Measurements from ENCODE around the gene IFI16.
"Not testable (repeated sequence)": the region's sequence is repeated elsewhere in the genome, so short reads cannot be mapped to it uniquely, and the experiment has no call there.

The IFI16 gene

DNA sequence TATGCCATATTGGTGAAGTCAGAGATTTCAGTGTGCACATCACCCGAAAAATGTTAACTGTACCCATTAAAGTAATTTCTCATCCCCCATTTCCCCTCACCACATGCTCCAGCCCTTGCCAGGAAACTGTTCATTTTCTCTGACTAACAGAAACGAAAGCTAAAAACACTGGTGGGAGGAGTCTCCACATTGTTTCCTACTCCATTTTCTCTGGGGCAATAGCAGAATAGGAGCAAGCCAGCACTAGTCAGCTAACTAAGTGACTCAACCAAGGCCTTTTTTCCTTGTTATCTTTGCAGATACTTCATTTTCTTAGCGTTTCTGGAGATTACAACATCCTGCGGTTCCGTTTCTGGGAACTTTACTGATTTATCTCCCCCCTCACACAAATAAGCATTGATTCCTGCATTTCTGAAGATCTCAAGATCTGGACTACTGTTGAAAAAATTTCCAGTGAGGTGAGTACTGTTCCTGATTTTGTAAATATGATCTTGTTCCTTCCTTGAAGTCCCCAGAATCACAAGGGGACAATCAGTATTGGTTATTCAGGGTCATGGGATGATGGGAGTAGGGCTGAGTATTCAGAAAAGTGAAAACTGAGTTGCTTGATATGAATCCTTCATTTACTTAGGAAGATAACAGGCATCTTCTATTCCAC is at the start of gene IFI16:
Gene IFI16, plus strand, starts transcription at position 204 of the 658 bp plus-strand sequence. CDS start 4,774 bp downstream, outside the sequence.
- DNase-seq, result no peak

DNA sequence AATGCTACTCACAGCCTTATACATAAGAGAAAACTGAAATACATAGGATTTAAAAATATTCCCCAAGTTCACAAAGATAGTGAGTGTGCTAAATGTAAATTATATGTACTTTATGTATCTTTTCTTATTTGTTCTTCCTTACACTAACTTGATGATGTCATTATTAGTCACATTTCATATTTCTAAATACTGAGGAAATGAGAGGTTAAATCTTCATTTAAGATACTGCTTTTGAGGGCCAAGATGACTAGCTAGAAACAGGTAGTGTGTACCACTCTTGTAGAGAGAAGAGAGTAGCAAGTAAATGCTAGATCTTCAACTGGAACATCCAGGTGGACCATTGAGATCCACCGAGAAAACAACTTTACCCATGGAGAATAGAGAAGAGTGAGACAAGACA is 48.5 kb upstream of the IFI16 start:
- no peak for DNase-seq

DNA sequence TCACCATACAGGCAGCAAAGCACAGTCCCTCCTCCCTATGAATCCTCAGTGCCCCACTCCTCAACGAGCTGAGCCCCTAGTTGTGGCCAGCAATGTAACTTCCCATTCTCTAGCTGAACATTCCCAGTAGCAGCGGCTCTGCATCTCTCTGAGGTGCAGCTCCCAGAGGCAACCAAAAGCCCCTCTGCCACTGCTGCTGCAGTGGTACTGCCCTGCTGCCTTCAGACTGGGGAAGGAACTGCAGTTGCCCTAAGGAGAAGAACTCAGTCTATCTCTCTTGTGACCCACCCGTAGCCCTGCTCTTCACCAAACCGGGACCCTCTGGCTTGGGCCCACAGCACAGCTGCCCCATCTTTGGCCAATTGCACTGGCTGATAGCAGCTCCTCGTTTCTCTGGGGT is 46.7 kb upstream of the IFI16 start:
- DNase-seq, result no peak

DNA sequence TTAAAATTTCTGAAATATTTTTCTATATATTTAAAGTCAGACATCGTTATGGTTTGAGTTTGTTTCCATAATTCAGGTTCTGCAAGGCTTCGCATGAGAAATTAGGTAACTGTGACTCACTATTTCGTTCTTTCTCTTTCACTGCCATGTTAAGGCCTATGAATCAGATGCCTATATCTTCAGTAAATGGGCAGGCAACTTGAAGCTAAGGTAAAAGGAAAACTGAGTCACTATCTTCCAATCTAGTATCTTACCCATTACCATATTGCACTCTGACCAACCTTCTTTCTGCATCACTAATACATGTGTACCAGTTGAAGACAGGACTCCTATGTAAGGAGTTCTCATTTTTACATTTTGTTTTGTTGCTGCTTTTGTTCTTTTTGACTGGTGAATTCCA is 40.5 kb upstream of the IFI16 start:
- DNase-seq, result no peak

DNA sequence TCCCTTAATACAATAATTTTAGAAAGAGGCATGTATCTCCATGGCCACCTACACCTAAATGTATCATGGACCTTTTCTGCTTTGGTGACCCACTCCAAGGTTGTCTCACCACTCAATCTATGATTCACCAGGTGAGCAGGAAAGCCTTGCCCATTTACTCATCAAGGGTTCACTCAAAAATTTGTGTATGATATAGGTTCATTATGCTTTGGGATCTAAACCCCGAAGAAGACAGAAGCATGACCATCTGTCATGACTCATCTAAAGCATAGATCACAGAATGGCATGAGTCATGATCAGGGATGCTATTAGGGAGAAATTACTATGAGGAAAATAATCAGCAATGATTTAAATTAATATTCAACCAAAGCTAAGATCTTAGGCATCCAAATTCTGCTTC is 39.9 kb upstream of the IFI16 start:
- no peak for DNase-seq

DNA sequence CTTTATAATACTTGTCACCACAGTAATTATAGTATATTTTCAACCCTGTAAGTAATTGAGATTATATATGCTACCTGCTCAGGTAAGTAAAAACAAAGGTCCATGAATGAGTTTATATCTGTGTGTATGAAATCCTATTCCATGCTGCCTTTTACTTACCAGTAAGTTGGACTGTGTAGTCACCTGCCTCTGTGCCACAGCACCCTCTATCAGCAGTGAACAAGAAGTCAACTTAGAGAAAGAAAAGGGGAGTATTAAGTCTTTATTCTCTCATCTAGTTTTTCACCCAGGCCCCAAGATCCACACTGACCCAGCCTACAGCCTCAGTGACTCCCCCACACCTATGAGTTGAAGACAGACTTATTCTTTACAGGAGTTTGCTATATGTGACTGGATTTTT is 36.9 kb upstream of the IFI16 start:
- DNase-seq, result no peak

DNA sequence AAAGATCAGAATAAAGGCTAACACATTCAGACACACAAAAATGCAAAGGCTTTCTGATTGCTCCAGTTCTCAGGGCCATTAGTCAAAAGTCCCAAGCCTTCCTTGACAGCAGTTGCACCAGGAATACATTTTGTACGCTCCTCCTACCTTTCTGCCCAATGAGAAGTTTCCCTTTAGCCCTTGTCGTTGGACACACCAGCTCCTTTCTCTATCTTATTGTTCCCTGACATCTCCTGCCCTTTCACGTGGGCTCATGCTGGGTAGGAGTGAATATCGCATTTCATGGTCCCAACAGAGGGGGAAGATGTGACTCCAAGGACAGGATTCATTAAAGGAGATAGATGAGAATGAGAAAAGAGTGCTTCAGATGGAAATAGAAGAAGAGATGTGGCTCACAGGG is 33.5 kb upstream of the IFI16 start:
- no peak for DNase-seq

DNA sequence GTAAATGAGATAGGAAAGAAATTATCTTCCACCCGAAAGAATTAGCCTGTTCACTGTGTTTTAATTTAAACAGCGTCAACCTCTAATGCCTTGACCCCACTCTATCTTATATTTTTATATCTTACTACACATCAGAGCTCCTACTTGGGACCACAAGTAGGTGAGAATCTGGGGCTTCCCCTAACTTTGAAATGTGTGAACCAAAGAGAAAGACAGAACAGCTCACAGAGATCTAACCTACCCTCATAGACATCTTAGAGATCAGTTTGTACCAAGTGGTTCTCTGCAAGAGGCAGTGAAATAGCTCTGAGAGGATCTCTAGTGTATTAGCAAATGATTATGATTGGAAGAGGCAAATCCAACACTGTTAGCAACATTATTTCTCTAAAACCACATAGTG is 31.0 kb upstream of the IFI16 start:
- no peak for DNase-seq

DNA sequence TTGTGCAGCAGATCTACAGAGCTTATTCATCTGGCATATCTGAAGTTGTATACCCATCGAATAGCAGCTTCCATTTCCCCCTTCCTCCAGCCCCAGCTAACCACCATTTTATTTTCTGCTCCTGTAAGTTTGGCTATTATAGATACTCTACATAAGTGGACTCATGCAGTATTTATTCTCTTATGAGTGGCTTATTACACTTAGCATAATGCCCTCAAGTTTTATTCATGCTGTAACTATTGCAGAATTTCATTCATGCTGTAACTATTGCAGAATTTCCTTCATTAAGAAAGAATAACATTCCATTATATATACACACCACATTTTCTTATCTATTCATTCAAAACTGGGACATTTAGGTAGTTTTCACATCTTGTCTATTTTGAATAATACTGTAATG is 30.5 kb upstream of the IFI16 start:
- no peak for DNase-seq

DNA sequence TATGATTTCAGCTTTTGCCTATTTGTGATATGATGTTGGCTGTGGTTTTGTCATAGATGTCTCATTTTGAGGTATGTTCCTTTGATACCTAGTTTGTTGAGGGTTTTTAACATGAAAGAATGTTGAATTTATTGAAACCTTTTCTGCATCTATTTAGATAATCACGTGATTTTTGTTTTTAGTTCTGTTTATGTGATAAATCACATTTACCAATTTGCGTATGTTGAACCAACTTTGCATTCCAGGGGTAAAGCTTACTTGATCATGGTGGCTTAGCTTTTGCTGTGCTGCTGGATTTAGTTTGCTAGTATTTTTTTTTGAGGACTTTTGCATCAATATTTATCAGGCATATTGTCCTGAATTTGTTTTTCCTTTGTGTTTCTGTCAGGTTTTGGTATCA is 26.5 kb upstream of the IFI16 start:
- DNase-seq, result no peak

DNA sequence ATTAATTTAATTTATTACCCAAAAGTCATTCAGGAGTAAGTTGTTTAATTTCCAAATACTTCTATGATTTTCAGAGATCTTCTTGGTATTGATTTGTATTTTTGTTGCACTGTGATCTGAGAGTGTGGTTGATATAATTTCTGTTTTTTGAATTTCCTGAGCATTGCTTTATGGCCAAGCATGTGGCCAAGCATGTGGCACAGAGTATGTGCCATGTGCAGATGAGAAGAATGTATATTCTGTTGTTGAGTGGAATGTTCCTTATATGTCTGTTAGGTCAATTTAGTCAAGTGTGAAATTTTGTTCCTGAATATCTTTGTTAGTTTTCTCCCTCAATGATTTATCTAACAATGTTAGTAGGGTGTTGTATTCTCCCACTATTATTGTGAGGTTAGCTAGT is 25.3 kb upstream of the IFI16 start:
- no peak for DNase-seq

DNA sequence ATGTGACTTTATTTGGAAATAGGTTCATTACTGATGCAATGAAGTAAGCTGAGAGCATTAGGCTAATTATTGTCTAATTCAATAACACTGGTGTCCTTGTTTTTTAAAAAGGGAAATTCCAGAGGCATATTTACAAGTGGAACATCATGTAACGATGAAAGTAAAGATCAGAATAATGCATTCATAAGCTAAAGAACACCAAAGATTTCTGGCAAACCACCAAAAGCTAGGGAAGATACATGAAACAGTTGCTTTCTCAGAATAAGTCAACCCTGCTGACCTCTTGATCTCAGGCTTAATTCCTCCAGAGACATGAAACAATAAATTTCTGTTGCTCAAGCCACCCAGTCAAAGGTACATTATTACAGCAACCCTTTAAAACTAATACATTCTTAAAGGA is 20.3 kb upstream of the IFI16 start:
- DNase-seq, result no peak

DNA sequence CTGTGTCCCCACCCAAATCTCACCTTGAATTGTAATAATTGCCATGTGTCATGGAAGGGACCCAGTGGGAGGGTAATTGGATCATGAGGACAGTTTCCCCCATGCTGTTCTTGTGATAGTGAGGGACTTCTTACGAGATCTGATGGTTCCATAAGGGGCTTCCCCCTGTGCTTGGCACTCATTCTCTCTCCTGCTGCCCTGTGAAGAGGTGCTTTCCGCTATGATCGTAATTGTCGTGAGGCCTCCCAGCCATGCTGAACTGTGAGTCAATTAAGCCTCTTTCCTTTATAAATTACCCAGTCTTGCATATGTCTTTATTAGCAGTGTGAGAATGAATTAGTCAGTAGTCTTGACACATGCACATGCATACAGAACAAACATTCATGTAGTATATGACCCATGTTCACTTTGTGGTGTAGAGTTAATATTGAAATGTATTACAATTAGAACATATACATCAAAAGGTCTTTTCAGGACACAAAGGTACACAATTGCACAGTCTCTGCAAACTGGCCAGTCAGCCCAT is 16.9 kb upstream of the IFI16 start:
- DNase-seq, result no peak

DNA sequence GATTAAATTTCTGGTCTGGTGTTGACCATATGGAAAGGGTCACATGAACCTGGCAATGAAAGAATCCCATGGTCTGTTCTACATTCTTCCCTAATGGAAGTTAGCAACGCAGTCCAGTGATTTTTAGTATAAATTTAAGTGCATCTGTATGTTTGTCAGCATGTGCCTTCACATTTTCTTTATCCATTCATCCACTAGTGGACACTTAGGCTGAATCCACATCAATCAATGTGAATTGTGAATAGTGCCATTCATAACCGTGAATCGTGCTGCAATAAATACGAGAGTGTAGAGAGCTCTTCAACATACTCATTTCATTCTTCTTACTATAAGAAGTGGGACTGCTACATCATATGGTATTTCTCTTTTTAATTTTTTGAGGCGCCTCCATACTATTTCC is 12.7 kb upstream of the IFI16 start:
- DNase-seq, result no peak

DNA sequence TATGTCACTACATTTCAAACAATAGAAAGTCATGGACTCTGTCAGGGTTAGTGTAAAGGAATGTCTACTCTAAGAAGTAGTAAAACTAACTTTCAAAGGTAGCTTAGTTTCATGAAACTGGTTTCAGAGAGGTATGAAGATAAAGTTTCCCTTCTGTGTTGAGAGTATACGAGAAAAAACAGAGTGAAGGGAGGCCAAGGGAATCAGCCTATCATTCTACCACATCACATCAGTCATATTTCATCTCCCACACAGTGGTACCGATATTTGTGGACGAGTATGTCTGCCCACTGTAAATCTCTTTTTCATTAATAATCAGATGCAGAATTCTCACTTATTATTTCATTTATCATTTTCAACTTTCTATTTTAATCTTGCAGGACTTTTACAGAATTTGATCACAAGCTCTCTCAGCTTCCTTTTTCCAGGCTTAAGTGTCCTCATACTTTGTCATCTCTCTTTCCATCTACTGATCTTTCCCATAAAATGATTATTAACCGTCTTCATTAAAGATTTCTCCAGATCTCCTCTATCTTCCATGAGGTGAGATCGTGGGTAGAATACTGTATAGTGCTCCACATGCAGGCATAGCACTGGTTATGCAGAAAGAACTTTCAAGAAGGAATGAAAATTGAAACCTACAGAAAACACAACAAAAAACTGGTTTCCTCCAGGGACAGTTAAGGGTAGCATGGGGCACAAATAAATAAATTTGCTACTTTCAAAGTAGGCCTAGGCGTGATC is 11.5 kb upstream of the IFI16 start:
- no peak for DNase-seq

DNA sequence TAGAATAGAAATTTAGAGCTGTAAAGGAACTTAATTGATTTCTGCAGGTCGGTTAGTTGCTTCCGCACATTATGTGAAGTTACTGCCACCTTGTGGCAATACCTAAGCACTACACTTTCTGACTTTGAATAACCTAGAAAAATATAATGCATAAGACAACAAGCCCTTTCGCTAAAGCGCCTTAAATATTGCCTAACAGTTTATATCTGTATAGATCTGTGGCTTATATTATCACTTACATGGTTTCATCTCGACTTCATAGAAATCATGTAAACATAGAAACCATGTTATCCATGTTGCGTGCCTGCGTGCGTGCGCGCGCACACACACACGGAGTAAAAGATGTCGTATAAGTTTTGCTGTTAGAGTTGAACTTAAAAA is 10.9 kb upstream of the IFI16 start:
- peak; percentile 49 for DNase-seq

DNA sequence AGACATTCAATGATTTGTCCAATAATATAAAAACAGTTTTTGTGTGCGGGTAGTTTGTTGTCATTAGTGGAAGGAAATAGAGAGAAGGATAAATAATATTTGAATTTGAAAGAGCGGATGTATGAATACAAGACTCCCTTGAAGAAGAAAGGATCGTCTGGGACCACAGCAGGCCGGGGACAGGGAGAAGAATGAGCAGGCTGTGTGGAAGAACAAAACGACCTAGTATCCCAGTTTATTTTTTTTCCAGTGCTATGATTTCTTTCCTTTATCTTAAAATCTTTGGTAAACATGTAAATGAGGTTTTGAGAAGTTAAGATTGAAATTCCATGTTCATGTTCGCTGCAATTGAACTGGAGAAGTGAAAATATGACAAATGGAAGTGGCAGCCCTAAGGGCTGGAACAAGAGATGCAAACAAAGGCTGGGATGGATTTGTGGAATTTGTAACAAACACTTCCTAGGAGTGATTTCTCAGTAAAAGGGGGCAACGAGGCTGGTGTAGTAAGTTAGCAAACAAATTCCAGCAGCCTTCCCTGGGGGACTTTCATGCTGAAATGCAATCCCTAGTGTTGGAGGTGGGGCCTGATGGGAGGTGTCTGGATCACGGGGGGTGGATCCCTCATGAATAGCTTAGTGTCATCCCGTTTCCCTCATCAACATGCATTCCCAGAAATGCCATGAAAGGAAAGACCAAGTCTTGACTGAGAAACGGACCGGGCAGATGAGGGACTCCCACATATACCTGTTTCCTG is 10.2 kb upstream of the IFI16 start:
- no peak for DNase-seq

DNA sequence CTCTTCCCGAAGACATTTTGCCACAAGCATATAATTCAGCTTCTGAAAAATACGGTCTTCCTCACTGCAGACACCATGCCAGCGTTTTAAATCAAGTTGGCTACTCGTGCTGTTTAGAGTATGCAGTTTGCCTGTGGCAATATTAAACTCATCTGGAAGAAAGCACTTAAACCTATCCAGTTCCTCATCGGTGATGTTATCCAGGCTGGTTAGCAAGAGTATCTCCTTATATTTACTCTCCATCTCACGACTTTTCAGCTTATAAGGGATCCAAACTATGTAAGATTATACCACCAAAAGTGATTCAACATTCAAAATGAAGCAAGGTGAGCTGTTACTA is 9.7 kb upstream of the IFI16 start:
- DNase-seq, result no peak

DNA sequence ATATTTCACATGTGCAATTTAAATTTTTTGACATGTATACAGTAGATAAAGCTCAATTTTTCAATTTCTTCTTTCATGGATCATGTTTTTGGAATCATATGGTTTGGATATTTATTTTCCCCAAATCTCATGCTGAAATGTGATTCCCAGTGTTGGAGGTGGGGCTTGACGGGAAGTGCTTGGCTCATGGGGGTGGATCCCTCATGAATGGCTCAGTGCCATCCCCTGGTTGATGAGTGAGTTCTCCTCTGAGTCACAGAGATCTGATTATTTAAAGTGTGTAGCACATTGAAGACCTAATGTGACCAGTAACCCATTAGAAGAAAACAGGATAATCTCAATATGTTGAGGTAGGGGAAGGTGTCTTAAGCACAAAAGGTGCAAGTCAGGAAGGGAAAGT is 9.1 kb upstream of the IFI16 start:
- DNase-seq, result no peak

DNA sequence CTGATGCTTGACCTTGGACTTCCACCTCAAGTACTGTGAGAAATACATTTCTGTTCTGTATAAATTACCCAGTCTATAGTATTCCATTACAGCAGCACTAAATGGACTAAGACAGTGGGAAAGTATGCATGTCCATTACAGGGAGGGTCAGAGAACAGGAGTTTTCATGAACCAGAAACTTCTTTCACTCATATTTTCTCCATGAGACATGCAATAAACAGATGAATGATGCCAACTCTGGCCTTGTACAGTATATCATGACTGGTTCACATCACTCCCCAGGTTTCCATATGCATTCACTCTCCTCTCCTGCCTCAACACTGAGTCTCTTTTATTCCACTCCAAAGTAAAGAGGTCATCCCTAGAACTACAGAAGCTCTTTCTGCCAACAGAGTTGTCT is 4.5 kb upstream of the IFI16 start:
- no peak for DNase-seq

DNA sequence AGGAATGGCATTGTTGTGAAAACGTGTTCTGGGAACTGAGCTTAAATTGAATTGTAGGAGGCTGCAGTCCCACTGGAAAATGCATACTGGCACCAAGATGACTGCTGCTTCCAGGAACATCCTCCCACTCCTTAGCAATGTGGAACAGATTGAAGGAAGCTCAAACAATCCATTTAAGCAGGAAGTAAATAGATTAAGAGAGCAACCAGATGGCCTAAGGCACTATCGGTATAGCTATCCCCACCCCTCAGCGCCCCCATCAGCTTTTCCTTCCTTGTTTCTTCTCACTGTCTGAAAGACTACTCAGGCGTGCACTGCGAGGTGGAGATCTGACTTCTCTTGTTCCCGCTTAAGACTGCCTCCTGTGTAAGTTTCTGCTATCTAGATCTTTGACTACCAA is 4.0 kb upstream of the IFI16 start:
- no peak for DNase-seq

DNA sequence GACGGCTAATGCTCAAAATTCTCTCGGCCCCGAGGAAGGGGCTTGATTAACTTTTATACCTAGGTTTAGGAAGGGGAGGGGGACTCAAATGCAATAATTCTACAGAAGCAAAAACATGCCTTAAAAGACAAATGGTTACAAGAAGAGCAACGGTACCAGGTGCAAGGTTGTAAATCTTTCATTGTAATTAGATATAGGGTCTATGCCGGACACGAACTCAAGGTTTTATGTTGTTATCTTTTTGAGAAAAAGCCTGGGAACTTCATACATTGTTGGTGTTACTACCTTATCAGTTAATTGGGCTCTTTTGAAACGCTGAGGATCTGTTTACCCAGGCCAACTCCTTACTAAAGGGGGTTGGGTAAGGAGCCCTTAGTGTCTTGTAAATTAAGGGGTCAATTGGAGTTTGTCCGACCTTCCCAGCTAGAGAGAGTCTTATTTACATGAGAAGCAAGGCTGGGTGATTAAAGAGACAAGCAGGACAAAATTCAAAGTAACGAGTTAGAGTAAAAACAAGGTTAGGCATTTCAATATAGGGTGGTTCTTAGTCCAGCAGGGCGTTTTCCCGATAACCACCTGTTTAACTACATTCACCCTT is 3.4 kb upstream of the IFI16 start:
- not testable (repeated sequence) for DNase-seq

DNA sequence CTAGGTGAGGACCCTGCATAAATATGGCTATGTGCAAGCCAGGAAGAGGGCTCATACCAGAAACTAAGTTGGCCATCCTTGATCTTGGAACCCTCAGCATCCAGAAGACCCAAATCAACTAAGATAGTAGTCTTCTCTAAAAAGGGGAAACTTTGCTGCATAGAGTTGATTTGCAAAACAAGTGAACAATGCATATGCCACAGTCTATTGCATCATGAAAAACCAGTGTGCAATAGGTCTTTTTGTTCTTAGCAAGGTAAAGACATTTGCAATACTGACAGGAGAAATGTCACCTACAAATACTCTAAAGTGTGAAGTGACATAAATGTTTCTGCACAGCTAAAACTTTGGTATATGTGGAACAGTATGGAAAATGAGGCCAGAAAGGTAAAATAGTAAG is 2.0 kb upstream of the IFI16 start:
- no peak for DNase-seq

DNA sequence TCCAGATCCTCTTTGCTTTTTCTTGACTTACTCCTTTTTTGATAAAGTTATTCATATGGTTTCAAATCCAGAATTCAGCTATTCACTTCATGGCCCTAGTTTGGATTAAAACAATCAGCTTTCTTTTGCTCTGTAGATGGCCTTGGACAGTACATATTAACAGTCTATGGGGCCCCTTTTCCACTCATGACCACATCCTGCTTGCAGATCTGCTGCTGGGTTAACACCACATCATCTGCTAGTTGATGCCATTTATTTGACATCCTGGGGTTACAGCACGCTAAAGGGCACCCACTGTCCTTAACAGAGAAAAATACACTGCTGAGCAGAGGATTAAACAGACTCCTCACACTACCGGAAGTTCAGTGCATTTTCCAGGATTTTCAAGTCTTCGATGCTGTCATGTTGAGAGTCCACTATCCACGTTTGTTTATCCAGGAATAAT is 941 bp upstream of the IFI16 start:
- DNase-seq, result no peak
